HL-60 (cell line): ENCODE data around the gene AFF3.

ENCODE experiments used
- DNase-seq, 2 experiments: peaks; one replicate each; pipeline ENCODE4 v3.0.0-alpha.2; 2010 to 2020; ENCODE audit warnings: low read depth in 1 of 2, low spot score in 1 of 2
- H3K27ac ChIP-seq: fragments of 250-450 bp; sonication (Bioruptor Pico); replicated peaks from 2 replicates; pipeline ENCODE4 v1.5.1; 2020; ENCODE audit warnings: mild to moderate bottlenecking, moderate library complexity
- H3K27me3 ChIP-seq: fragments of 250-450 bp; sonication (Bioruptor Pico); 2 replicates; pipeline ENCODE4 v1.5.1; 2021; ENCODE audit warnings: mild to moderate bottlenecking, moderate library complexity; ENCODE audit not compliant: insufficient read depth, poor library complexity, severe bottlenecking
- H3K4me3 ChIP-seq: replicated peaks from 2 replicates; pipeline ENCODE4 v1.5.1; 2011; ENCODE audit warnings: mild to moderate bottlenecking, control low read depth, low read length; ENCODE audit not compliant: insufficient read depth
- CTCF ChIP-seq: IDR thresholded peaks from one replicate; pipeline ENCODE4 v1.5.1; 2011; ENCODE audit warnings: low read length, control low read depth, inconsistent platforms; ENCODE audit not compliant: insufficient read depth
- GABPA ChIP-seq: IDR thresholded peaks from 2 replicates; pipeline ENCODE4 v1.6.1; 2012; ENCODE audit warnings: low read depth
- POLR2AphosphoS5 ChIP-seq: IDR thresholded peaks from 2 replicates; pipeline ENCODE4 v1.6.1; 2012; ENCODE audit warnings: low read depth
- REST ChIP-seq: IDR thresholded peaks from 2 replicates; pipeline ENCODE4 v1.6.1; 2012; ENCODE audit warnings: low read depth; ENCODE audit not compliant: insufficient replicate concordance
- SPI1 ChIP-seq: IDR thresholded peaks from 2 replicates; pipeline ENCODE4 v1.6.1; 2012; ENCODE audit warnings: low read depth, mild to moderate bottlenecking, borderline replicate concordance

AFF3 gene

GRCh38 chr2:99809259-99809900 lies 333.0 kb downstream of the AFF3 start:
- TF ChIP-seq SPI1, result no peak
- H3K27ac ChIP-seq, result no peak overlapping the region
- no peaks in the 10 kb centered on the region for H3K27me3 ChIP-seq
- no peak for DNase-seq
- no peak overlapping the region for H3K4me3 ChIP-seq

- H3K27ac ChIP-seq, result no peak overlapping the region
- H3K4me3 ChIP-seq, result no peak overlapping the region
- TF ChIP-seq REST, result no peak
- TF ChIP-seq SPI1, result no peak
- TF ChIP-seq POLR2AphosphoS5, result no peak
- TF ChIP-seq GABPA, result no peak
- TF ChIP-seq CTCF, result no peak
- DNase-seq, result no peak
- no peaks in the 10 kb centered on the region for H3K27me3 ChIP-seq
Observed at GRCh38 chr2:99808361-99809200, 333.8 kb downstream of the AFF3 start.

- H3K27ac ChIP-seq, result no peak overlapping the region
- DNase-seq, result no peak
- TF ChIP-seq POLR2AphosphoS5 (no peak), CTCF (no peak)
- no peaks in the 10 kb centered on the region for H3K27me3 ChIP-seq
- H3K4me3 ChIP-seq, result no peak overlapping the region
Observed at GRCh38 chr2:99806758-99807157, 335.6 kb downstream of the AFF3 start.

GRCh38 chr2:99805930-99806476 lies 336.4 kb downstream of the AFF3 start:
- TF ChIP-seq SPI1, result no peak
- TF ChIP-seq GABPA, result no peak
- no peak for TF ChIP-seq POLR2AphosphoS5
- TF ChIP-seq CTCF, result no peak
- TF ChIP-seq REST, result no peak
- H3K27ac ChIP-seq, result no peak overlapping the region
- no peak overlapping the region for H3K4me3 ChIP-seq
- H3K27me3 ChIP-seq, result no peaks in the 10 kb centered on the region
- no peak for DNase-seq
